Stimulated activated CD4-positive, alpha-beta T cell treated with anti-CD3 and anti-CD28 coated beads, Interleukin-4, amount 100 ng/mL, for 1 hour (primary cell): ENCODE measurements around the gene IFI27L2.
"Not testable (repeated sequence)": the region's sequence is repeated elsewhere in the genome, so short reads cannot be mapped to it uniquely, and the experiment has no call there.

ENCODE experiments used
- DNase-seq: peaks from one replicate; pipeline ENCODE4 v3.0.0-alpha.2; 2020

The IFI27L2 gene

DNA sequence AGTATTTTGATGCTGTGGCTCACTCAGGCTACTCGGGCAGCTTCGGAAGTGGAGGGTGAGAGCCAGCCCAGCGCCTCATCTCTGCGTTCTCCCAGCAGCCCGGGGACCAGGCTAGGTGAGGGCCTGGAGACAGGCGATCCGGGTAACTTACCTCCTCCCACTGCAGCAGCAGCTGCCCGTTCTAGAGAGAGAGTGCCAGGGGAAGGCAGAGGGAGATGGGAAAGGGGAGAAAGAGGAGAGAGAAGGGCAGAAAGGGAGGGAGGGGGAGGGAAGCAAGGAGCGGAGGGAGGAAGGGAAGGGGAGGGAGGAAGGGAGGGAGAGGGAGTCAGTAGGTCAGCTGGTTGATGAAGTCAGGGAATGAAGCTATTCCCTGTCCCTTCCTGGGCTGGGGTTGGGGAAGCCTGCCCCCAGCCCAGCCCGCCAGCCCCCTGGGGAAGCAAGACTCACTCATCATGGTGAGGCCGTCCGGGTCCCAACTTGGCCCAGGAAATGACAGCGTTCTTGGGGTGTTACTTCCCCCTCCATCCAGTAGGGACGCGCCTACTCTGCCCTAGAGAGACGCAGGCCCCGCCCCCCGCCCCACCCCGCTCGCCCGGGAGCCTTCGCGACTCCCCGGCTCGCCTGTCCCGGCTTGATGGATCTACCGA lies at the start of gene IFI27L2:
Gene IFI27L2 (minus strand): TSS at position 494 of the 647 bp plus-strand sequence. CDS start 40 bp downstream, at position 454.
- DNase-seq = peak; percentile 63

GRCh38 chr14:94177806-94178205 lies 48.4 kb upstream of the IFI27L2 start:
- DNase-seq = no peak

DNA sequence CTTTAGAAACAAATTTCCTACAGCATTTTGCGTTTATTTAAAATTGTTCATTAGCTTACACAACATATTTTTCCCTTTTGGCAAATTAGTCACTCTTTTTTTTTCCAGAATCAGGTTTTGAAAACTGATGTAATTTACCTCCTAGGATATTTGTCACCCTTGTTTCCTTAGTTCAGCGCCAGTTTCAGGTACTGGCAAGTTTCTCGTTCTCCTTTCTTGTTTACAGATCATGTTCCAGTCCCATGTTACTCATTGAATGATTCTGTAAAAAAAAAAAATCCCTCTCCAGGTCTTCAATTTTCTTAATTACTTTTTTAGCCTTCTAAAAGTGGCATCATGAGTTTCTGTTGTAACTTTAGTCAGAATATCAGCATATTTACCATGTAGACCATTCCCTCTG lies 47.4 kb upstream of the IFI27L2 start:
- DNase-seq = no peak

GRCh38 chr14:94175747-94176146 lies 46.3 kb upstream of the IFI27L2 start:
- DNase-seq = no peak

GRCh38 chr14:94175011-94175745 lies 45.8 kb upstream of the IFI27L2 start:
- peak; percentile 13 for DNase-seq

- no peak for DNase-seq
Measured at GRCh38 chr14:94174604-94175010, 45.2 kb upstream of the IFI27L2 start.

- DNase-seq = peak; percentile 86
Measured at GRCh38 chr14:94173885-94174603, 44.6 kb upstream of the IFI27L2 start, which contains the start of gene PPP4R4. Gene PPP4R4, plus strand, starts transcription at chr14:94174322. Its CDS starts 144 bp downstream, at chr14:94174466.

DNA sequence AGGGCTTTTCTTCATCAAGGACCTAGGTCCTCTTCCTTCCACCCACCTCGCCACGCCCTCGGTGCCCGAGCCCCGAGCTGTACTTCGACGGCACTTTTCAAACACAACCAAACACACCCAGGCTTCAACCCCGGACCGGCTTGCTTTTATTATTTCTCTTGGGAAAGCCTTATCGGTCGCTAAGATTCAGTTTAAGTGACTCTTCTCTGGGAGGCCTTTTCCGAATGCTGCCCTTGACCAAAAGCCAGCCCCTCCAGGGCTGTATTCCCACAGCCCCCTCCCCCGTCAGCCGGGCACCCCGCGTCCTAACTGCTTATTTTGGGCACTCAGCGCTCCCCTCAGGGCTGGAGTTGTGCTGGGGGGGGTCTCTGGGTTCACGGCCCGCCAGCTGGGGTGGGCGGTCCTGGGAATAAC lies 44.1 kb upstream of the IFI27L2 start:
- DNase-seq = no peak

GRCh38 chr14:94172545-94172944 lies 43.1 kb upstream of the IFI27L2 start:
- no peak for DNase-seq

- no peak for DNase-seq
Measured at GRCh38 chr14:94171208-94171607, 41.8 kb upstream of the IFI27L2 start.

- no peak for DNase-seq
Measured at GRCh38 chr14:94170136-94170535, 40.7 kb upstream of the IFI27L2 start.

DNA sequence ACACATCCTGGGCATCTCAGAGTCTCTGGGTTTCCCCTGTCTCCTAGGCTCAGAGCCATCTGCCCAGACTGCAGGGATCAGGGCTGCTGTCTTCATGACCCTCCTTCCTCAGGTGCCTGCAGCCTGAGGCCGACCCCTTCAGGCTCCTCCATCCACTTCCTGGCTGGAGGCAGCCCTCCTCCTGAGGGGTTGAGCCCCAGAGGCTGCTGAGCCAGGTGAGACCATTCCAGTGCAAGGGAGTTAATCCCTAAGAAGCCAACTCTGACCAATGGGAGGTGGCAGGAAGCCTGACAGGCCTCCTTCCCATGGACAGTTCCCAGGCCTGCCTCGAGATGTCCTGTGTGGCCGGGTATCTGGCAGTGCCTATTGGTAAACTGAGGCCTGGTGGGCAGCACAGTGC lies 36.3 kb upstream of the IFI27L2 start:
- no peak for DNase-seq

- DNase-seq = no peak
Measured at GRCh38 chr14:94164685-94165431, 35.5 kb upstream of the IFI27L2 start.

GRCh38 chr14:94163796-94164195 lies 34.4 kb upstream of the IFI27L2 start:
- no peak for DNase-seq

DNA sequence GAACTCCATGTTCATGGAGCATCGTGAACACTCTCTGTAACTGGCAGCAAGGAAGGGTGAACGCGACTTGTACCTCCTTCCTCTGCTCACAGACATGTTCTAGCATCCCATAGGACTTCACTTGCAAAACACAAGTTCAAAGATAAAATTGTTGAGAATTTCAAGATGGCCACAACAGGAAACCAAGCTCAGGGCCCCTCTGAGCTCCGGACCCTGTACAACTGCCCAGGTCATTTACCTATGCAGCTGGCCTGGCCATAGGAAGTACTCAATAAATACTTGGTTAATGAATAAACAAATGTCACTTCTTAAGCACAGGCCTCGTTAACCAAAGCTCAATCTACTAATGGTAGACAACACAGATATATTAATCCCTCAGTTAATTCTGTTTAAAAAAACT lies 33.1 kb upstream of the IFI27L2 start:
- DNase-seq = no peak

DNA sequence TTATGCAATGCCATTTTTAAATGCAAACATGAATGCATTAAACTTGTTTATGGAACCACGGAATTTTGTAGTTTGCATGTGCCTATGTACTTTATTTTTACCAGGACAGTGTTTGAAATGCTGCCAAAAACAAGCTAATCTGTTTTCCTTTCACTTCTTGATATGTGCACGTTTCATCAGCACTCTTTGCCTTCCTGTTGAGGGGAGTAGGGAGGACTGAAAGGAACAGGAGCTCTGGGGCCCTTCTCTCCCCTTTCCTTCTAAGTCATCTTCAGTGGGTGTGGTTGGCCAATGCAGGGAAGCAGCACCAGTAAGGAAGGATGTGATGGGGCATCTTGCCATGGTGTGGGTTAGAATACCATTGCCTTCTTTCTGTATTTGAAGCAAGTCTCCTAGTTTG lies 32.6 kb upstream of the IFI27L2 start:
- no peak for DNase-seq

DNA sequence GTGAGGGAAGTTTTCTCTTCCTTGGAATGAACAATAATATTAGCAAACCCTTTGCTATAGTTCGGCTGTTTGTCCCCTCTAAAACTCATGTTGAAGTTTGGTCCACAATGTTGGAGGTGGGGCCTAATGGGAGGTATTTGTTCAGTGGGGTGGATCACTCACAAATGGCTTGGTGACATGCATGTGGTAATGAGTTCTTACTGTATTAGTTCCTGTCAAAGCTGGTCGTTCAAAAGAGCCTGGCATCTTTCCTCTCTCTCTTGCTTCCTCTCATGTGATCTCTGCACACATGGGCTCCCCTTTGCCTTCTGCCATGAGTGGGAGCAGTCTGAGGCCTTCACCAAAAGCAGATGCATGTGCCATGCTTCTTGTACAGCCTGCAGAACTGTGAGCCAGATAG lies 31.7 kb upstream of the IFI27L2 start:
- no peak for DNase-seq

DNA sequence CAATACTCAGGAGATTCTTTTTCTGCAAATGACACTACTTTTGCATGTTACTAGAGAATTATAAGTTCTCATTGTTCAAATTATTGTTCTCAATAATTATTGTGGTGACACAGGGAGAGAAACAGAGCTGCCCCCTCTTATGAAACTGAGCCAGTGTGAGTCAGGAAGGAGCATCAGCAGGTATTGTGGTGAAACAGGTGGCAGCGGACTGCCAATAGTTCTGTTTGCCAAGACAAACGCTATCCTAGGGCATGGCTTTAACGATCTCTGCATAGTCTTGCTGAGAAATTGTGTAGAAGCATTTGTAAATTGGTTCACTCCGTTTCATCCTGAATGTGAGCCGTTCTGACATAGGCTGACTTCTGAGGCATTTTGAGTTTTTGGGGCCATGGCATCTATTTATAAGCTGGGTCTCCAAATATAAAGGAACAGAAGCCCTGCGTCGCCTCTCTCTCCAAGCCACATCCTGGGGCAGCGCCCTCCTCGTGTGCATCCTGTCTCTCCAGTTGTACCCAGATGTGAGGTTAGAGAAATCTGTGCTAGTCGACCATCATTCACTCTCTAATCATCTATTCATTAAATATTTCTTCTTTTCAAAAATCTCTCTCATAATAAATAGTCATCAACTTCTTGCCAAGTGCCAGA lies 29.0 kb upstream of the IFI27L2 start:
- DNase-seq = peak; percentile 15

DNA sequence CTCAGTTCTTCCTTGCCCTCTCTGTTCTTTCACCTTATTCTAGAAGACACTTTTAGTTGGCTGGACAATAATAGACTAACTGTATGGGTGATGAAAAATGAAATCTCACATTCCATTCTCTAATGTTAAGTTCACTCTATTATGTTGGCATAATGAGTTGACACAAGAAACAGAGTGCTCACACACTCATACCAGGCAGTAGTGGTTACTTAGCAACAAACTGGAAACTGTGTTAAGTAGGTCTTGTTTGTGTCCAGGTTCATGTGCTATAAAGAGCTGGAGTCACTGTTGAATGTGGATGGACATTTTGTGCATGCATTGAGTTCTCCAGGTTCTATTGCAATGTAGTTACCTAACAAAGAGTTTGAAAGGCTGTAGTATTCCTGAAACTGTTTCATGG lies 27.8 kb upstream of the IFI27L2 start:
- no peak for DNase-seq

- DNase-seq = not testable (repeated sequence)
Measured at GRCh38 chr14:94156143-94156542, 26.7 kb upstream of the IFI27L2 start.

DNA sequence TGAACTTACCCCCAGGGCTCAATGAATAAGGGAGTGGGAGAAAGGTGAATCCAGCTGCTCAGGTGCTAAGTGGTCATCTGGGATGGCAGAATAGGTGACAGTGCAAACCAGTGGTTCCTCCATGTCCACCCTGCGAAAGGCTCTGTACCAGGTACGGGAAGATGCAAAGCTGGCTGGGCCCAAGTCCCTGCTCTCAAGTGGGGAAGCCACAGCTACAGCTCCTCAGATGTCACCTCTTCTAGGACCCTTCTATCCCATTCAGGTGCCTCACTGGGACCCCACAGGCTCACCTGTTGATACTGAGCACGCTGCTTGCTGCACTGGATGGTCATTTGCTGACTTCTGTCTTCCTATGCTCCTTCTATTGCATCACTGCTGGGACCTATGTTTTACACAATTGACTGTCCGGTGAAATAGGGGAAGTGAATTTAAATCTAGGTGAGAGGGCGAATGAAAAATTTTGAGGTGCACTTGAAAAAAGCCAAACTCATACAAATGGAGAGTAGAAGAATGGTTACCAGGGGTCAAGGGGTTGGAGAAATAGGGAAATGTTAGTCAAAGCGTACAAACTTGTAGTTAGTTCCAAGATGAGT lies 24.4 kb upstream of the IFI27L2 start:
- DNase-seq = no peak

DNA sequence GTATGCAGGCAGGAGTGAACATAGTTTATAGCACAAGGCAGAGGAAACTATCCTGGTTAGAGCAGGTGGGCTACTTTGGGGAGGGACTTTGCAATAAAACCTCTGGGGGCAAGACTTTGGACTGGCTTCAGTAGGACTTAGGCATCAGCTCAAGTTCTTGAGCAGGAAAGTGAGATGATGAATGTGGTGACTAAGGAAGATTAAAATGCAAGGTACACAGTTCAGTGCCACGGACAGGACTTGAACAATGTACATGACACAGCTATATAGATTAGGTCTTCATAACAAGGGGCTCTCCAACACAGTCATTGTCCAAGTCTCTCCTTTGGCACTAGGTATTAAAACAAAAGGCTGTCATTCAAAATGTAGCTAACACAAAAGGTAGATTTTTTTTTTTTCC lies 23.3 kb upstream of the IFI27L2 start:
- no peak for DNase-seq
